D341Med (cell line): ENCODE data around the gene RGS14.
"Not testable (repeated sequence)": the region's sequence is repeated elsewhere in the genome, so short reads cannot be mapped to it uniquely, and the experiment has no call there.

Experiments used
- DNase-seq: peaks from one replicate; pipeline ENCODE4 v3.0.0; 2012; ENCODE audit warnings: low spot score

Gene RGS14

DNA sequence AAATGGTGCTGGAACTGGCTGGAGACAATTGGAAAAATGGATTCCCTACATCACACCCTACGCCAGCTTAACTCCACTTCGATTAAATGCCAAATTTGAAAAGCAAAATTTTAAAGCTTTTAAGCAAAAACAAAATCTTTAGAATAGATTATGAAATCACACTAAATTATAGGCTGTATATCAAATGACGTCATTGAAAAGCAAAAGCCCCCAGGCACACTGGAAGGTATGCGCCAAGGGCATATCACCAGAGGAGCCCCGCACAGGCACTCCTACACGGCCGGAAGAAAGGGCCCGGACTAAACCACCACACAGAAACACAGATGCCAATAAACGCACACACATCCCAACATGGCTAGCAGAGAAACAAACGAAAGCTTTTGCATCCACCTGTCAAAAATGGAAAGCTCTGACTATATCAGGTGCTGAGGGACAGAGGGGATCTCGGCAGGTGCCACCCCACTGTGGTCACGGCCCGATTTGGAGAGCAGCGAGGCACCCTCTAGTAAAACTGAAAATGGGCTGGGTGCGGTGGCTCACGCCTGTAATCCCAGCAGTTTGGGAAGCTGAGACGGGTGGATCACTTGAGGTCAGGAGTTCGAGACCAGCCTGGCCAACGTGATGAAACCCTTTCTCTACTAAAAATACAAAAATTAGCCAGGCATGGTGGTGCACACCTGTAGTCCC lies 29.0 kb upstream of the RGS14 start:
- DNase-seq, result no peak

GRCh38 chr5:177329883-177330282 lies 27.8 kb upstream of the RGS14 start:
- no peak for DNase-seq

GRCh38 chr5:177330991-177331842 lies 26.5 kb upstream of the RGS14 start:
- peak; percentile 12 for DNase-seq

- DNase-seq, result no peak
Measured at GRCh38 chr5:177332031-177332895, 25.5 kb upstream of the RGS14 start.

DNA sequence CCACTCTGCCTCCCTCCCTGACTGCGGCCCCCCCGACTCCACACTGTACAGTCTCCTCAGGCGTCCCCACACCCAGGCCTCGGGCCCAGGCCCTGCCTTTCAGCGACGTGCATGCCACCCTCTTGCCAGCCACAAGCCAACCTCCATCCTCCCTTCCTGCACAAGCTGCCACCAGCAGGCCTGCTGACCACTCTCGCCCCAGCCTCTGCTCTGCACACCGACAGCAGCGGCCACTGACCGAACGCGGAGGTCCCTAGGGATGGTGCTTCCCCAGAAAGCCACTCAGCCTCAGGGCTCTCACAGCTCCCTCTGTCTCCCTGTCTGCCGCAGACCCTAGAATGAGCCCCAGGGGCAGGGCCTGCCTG lies 24.8 kb upstream of the RGS14 start:
- DNase-seq, result no peak

DNA sequence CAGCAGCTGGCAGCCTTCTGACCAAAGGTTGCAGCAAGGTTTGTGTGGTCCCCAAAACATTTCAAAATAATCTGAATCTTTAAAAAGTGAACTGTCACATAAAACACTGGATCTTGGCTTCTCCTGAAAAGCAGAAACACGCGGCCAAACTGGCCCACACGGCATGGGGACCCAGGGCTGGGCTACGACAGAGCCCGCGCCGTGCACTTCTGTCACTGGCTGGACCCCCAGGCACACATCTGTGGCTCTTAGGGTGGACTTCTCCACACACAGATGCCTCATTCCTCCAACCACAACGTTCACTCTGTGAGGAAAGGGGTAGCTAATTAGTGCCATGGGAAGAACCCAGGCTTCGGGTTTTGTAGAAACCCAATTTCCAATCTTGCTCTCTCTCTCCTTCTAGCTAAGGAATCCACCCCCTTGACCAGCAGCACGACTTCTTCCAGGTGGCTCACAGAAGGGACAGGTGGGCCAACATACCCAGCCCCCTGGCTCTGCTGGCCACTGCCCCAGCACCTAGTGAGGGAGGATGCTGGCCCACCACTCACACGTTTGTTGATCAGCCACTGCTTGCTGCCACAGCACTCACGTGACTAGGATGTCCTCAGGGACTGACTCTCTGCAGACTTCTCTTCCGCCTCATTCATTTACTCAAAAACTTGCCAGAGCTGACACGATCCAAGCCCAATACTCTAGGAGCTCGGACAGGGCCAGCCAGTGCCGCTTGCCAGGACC lies 24.1 kb upstream of the RGS14 start:
- no peak for DNase-seq

GRCh38 chr5:177334155-177334551 lies 23.6 kb upstream of the RGS14 start:
- no peak for DNase-seq

DNA sequence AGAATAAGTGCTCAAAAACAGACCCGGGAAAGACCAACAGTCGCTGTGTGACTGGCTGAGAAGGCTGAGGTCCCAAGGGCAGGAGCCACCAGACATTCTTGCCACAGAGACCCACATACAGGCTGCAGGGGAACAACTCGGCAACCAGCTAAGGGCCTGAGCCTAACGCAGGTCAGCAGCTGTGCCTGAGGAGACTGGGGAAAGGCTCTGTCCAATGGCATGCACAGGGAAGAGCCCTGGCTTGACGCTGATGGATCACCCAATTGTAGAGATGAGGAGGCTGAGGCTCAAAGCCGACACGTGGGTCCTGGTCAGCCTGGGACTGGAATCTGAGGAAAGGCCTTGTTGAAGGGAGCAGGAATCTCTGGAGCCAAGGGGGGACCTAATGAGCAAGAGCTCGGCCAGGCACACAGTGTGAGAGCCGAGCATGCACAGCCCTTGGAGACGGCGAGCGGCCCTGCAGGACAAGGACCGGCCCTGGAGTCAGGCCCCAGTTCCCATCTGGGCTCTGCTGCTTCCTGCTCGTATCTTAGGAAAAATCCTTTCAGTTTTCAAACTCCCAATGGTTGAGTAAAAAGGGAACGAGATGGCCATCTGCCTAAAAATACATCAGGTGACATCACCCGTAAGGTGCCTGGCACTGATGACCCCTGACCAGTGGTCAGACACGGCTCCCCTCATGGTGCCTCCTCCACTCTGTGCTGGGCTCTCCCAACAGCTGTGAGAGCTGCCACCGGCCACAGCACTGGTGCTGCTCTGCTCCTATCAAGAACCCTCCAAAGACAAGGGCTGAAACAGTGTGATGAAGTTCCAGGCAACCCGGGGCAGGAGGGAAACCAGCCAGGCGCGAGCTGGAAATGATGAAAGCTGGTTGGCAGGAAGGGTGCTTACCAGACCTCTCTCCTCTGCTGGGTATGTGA lies 22.7 kb upstream of the RGS14 start:
- no peak for DNase-seq

DNA sequence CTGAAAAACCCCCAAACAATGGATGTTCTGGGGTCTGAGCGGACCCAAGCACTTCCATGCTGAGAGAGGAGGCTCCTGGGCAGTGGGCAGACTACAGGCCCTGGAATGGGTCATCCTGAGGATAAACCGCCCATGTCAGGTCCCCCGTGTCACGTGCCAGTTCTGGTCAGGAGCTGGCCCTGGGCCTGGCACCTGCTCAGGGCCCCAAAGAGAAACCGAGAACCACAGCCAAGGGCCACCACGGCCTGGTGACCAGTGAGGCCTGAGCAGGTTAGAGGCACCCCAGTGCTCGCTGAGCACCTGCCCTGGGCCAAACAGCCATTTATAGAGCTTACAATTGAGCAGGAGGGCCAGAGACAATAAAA lies 22.0 kb upstream of the RGS14 start:
- DNase-seq, result no peak

DNA sequence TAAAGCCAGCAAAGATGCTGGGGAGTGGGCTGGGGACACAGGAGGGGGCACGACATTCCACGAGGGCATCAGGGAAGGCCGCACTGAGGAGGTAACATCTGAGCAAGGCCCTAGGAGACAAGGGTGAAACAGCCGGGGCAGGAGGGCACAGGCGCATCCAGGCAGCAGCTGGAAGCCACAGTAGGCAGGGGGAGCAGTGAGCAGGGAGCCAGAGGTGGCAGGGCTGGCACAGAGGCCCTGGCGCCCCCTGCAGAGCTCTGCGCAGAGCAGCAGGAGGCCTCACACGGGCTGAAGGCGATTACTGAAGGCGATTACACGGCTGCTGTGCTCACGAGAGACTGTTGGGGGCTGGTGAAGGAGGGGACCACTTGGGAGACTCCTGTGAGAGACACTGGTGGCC lies 21.6 kb upstream of the RGS14 start:
- DNase-seq, result peak; percentile 87

DNA sequence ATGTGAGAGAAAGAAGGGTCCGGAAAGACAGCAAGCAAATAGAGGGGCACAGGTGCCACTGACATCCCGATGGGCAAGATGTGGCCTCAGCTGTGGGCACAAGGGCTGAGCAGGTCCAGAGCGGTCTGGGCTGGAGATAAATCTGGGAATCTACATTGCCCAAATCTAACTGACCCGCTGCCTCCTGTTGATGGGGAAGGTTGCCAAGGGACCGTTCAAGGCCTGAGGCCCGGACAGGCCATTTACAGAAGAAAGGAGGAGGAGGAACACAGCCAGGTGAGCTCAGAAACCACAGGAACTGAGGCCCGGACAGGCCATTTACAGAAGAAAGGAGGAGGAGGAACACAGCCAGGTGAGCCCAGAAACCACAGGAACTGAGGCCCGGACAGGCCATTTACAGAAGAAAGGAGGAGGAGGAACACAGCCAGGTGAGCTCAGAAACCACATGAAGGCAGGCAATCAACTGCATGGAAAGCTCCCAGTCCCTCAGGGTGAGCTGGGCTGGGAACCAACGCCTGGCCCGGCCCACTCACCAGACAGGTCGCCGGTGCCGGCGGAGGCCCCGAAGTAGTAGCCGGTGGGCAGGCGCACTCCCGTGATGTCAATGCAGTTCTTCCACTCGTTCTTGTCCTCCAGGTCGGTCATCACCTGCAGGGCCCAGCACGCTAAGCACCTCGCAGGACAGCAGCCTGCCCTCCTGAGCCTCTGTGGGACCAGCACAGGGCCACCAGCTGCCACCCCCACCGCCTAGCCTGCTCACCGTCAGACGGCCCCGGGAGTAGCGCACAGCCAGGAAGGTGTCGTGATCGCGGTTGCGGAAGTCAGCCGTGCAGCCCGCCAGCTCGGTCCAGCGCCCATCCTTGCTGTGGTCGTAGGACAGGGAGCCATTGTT lies 20.9 kb upstream of the RGS14 start:
- DNase-seq, result no peak

- DNase-seq, result no peak
Measured at GRCh38 chr5:177338251-177339106, 19.2 kb upstream of the RGS14 start.

DNA sequence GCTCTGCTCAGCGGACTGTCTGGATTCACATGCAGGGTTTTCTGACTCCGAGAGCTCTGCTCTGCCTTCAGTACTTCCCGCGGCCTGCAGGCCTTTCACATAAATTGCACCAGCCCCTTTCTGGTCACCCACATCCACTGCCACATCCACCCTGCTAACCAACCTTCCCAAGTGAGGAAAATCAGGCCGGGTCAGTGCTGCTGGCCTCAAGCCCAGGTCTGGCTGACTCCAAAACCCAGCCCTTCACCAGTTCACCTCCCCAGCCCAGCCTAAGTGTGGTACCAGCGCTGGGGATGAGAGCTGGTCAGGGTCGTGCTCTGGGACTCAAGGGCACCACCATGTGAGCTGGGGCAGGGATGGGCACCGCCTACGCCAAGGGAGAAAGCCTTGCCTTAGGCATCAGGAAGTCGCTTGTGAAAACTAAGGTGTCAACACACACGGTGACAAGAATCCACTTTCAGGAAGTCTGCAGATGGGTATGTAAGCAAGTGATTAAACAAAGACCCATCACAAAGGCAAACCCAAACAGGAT lies 18.6 kb upstream of the RGS14 start:
- DNase-seq, result no peak

- not testable (repeated sequence) for DNase-seq
Measured at GRCh38 chr5:177343000-177343399, 14.7 kb upstream of the RGS14 start.

- no peak for DNase-seq
Measured at GRCh38 chr5:177343777-177344176, 13.9 kb upstream of the RGS14 start.

GRCh38 chr5:177344891-177345290 lies 12.8 kb upstream of the RGS14 start:
- no peak for DNase-seq

DNA sequence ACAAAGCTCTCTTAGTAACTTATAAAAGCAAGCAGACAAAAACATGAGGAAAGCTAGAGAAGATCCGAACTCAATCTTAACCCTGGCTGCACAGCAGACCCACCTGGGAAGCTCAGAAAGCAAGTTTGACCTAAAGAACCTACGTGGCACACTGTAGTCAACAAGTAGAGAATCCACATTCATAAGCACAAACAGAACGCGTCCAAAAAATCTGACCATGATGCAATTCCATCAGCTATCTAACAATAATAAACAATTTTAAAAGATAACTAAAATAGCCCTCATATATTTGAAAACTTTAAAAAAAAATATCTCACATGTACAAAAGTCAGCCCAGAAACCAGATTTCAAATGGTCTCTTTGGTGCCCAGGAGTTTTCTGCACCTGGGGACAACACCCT lies 10.9 kb upstream of the RGS14 start:
- DNase-seq, result no peak

GRCh38 chr5:177347699-177348098 lies 10.0 kb upstream of the RGS14 start:
- DNase-seq, result no peak

DNA sequence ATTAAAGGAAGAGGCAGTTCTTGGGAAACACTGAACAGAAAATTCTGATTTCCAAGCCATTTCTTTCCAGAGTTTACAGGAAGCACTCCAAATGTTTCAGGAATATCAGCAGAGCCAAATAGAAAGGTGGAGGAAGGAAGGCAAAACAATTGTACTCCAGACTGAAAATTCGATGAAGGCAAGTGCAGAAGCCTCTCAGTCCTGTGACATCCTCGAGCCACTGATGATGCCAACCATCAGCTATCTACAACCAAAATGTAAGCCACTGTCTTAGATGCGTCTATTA lies 8.4 kb upstream of the RGS14 start:
- no peak for DNase-seq
